Stimulated activated CD8-positive, alpha-beta memory T cell treated with anti-CD3 and anti-CD28 coated beads, Interleukin-7, amount 100 ng/mL, for 24 hours (primary cell): Measurements from ENCODE around the gene CA4.
"Not testable (repeated sequence)": the region's sequence is repeated elsewhere in the genome, so short reads cannot be mapped to it uniquely, and the experiment has no call there.

Experiments
- DNase-seq: peaks from one replicate; pipeline ENCODE4 v3.0.0-alpha.2; 2020; ENCODE audit warnings: low read depth

The CA4 gene

GRCh38 chr17:60174767-60175166 lies 25.0 kb downstream of the CA4 start:
- not testable (repeated sequence) for DNase-seq

- not testable (repeated sequence) for DNase-seq
Measured at GRCh38 chr17:60176763-60177162, 27.0 kb downstream of the CA4 start.

- DNase-seq: not testable (repeated sequence)
Measured at GRCh38 chr17:60178180-60178579, 28.4 kb downstream of the CA4 start.

DNA sequence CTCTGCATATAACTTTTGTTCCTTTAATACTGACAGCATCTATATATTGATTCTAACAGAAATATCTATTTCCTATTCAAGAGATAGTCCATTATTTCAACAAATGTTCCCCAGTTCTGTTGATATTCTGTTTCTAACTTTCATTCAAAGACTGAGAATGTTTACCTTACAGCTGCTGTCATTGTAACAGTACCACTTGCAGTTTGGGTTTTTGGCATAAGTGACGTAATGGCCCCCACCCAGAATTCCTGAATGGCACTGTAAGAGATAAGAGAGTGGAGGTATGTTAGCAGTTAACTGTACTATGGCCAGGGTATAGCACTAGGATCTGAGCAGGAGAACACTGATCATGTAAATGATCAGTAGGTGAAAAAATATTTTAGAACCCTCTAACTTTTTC lies 30.6 kb downstream of the CA4 start:
- DNase-seq: not testable (repeated sequence)

DNA sequence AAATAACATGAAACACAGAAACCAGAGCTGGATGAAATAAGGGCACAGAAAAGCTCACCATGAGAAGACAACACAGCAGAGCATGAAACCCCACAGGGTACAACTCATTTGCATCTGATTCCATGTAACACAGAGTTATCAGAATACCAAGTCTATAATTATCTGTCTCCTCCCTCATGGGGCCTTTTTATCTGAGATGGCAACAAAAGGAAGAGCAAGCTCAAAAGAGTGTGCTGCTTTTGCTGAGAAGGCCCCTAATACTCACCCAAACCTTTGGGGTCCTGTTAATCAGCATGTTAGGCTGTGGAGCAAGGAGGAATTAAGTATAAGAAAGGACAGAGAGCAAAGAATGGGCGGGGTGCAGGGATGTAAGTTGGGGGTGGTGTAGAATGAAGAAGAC lies 36.6 kb downstream of the CA4 start:
- not testable (repeated sequence) for DNase-seq

DNA sequence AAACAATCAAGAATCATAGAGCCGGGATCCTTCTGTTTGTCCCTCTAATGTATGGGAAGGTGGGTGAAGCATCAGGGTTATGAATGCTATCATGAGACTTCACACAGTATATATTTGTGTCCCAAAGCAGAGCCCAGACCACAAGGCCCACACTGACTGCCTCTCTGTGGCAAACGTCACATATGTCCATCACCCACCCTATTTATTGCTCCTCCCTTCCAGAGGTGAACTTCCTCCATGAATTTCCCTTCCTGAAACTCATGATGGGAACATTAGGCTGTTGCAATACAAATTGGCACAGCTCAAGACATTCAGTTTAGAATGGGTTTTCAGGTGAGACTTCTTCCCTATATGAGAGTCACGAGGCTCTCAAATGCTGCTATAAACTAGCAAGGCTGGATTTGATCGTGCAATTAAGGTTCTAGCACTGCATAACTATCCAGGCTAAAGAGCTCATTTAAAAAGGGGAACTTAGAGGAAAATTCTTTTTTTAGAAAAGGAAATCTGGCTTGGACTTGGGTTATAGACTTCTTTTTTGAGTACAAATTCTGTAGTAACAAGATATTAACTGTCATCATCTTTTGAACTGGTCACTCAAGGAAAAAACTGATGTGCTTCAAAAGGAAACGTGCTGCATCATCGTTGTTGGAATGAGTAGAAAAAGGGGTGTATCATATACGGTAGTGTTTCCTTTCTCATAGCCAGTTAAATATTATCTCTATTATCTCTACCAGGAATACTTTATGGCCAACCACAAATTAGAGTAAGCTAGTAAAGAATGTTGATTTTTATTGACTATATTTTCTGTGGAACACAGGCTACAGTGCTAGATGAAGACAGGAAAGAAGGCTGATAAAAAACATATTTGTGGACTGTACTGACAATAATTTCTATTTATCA lies 37.3 kb downstream of the CA4 start:
- not testable (repeated sequence) for DNase-seq

GRCh38 chr17:60188759-60189158 lies 39.0 kb downstream of the CA4 start:
- DNase-seq: no peak

GRCh38 chr17:60190032-60190431 lies 40.3 kb downstream of the CA4 start:
- not testable (repeated sequence) for DNase-seq

- DNase-seq: not testable (repeated sequence)
Measured at GRCh38 chr17:60193032-60193431, 43.3 kb downstream of the CA4 start.

DNA sequence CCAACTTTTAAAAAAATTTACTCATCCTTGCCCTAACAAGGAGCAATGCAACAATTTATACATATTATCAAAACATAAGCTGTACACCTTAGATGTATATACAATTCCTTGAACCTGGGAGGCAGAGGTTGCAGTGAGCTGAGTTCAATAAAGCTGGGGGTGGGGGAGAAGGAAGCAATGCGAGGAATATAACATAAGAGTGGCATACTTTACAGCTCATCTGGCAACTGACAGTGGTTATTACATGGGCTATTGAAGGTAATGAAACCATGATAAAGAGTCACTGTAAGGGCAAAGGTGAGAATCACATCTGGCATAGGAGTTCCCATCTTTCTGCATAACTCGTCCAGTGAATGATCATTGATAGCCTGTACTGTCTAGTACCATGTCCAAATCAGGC lies 43.7 kb downstream of the CA4 start:
- no peak for DNase-seq

GRCh38 chr17:60194141-60194540 lies 44.4 kb downstream of the CA4 start:
- DNase-seq: not testable (repeated sequence)

DNA sequence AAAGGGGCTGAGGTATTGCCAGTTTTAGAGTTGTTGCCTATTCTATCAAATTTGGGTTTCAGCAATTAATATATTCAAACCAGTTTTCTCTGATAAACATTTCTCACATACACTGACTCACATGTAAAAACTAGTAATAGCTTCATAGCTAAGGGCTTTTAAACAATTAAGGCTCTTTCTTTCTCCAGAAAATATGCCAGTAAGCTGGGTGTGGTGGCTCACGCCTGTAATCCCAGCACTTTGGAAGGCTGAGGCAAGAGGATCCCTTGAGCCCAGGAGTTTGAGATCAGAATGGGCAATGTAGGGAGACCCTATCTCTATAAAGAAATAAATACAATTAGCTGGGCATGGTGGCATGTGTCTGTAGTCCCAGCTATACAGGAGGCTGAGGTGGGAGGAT lies 48.9 kb downstream of the CA4 start:
- DNase-seq: not testable (repeated sequence)

DNA sequence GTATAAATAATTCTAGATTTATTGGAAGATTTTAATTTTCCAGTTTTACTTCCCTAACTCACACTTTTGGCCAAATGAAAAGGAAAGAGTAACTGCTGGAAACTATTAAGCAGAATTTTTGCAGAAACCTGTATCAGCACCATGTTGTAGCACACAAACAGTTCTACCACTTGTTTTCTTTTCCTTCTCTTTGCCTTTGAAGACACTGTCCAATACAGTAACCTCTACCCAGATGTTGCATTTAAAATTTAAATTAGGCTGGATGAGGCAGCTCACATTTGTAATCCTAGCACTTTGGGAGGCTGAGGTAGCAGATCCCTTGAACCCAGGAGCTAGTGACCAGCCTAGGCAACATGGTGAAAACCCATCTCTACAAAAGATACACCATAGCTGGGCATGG lies 56.0 kb downstream of the CA4 start:
- DNase-seq: not testable (repeated sequence)

DNA sequence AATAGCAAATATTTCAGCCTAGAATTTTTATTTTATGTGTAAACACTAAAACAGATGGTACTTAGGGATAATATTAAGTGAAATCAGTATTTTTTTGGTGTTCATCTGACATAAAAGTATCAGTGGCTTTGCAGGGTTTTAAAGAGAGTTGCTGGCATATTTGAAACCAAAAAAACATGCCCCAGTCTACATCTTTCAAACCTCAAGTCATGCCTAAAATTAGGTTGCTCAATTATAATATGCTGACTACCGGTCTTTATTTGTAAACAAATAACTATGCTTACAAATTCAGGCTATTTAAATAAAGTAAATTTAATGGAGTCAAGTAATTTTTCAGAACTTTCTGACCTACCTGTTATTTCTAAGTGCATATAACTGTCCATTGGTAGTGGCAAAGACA lies 58.5 kb downstream of the CA4 start:
- not testable (repeated sequence) for DNase-seq
